Ectodermal cell (in vitro differentiated cells): ENCODE data around the gene CREB5.

Source experiments
- H3K27ac ChIP-seq: 2 replicates; pipeline ENCODE4 v1.7.0; 2013; ENCODE audit warnings: mild to moderate bottlenecking, low read depth, low read length; ENCODE audit not compliant: insufficient read depth, poor library complexity, severe bottlenecking
- H3K27me3 ChIP-seq: 2 replicates; pipeline ENCODE4 v1.7.0; 2013; ENCODE audit warnings: mild to moderate bottlenecking, low read length; ENCODE audit not compliant: insufficient read depth, control insufficient read depth, poor library complexity, severe bottlenecking
- H3K36me3 ChIP-seq: one replicate; pipeline ENCODE4 v1.7.0; 2013; ENCODE audit warnings: low read length; ENCODE audit not compliant: control insufficient read depth, insufficient read depth
- H3K4me1 ChIP-seq: one replicate; pipeline ENCODE4 v1.7.0; 2013; ENCODE audit warnings: low read length; ENCODE audit not compliant: control insufficient read depth, insufficient read depth
- H3K4me3 ChIP-seq: 2 replicates; pipeline ENCODE4 v1.7.0; 2013; ENCODE audit warnings: low read depth, low read length, control low read depth; ENCODE audit not compliant: insufficient read depth
- H3K9me3 ChIP-seq: 2 replicates; pipeline ENCODE4 v1.7.0; 2013; ENCODE audit warnings: mild to moderate bottlenecking, low read length, moderate library complexity; ENCODE audit not compliant: control insufficient read depth
- WGBS, 2 experiments: methylation state at CpG; one replicate each; pipeline ENCODE4 v1.1.7; 2013; ENCODE audit warnings: missing lambda C conversion rate in 2 of 2; 5-methylcytosine and 5-hydroxymethylcytosine counted together

Gene CREB5

GRCh38 chr7:28584235-28584634 lies 171.9 kb downstream of the CREB5 start:
- Histone ChIP-seq H3K27me3 (no peaks in the 10 kb centered on the region), H3K4me1 (no peaks in the 10 kb centered on the region), H3K27ac (no peak overlapping the region), H3K9me3 (no peaks in the 10 kb centered on the region), H3K36me3 (no peaks in the 10 kb centered on the region), H3K4me3 (no peak overlapping the region)
- WGBS, 2 experiments, result 96% methylated on average over 4 of the region's 4 CpGs

- Histone ChIP-seq H3K27me3 (no peaks in the 10 kb centered on the region), H3K4me1 (no peaks in the 10 kb centered on the region), H3K9me3 (no peaks in the 10 kb centered on the region), H3K27ac (no peak overlapping the region), H3K4me3 (no peak overlapping the region), H3K36me3 (no peaks in the 10 kb centered on the region)
- WGBS, 2 experiments, result 92 to 95% methylated on average over 4 of the region's 4 CpGs
These were observed 174.4 kb downstream of the CREB5 start for GRCh38 chr7:28586736-28587135.

- no peaks in the 10 kb centered on the region for H3K36me3 ChIP-seq
- no peak overlapping the region for H3K27ac ChIP-seq
- H3K27me3 ChIP-seq, result no peaks in the 10 kb centered on the region
- H3K4me3 ChIP-seq, result no peak overlapping the region
- 83 to 90% methylated on average over 3 of the region's 3 CpGs for WGBS, 2 experiments
- no peaks in the 10 kb centered on the region for H3K4me1 ChIP-seq
- H3K9me3 ChIP-seq, result no peaks in the 10 kb centered on the region
These were observed 174.9 kb downstream of the CREB5 start for GRCh38 chr7:28587211-28587610.

- Histone ChIP-seq H3K27ac (no peak overlapping the region), H3K4me3 (no peak overlapping the region), H3K27me3 (no peaks in the 10 kb centered on the region), H3K9me3 (no peaks in the 10 kb centered on the region), H3K36me3 (no peaks in the 10 kb centered on the region), H3K4me1 (no peaks in the 10 kb centered on the region)
- 94% methylated on average over 5 of the region's 5 CpGs for WGBS, 2 experiments
These were observed 176.3 kb downstream of the CREB5 start for GRCh38 chr7:28588602-28589001.

- no peak overlapping the region for H3K27ac ChIP-seq
- no peaks in the 10 kb centered on the region for H3K27me3 ChIP-seq
- no peak overlapping the region for H3K4me3 ChIP-seq
- no peaks in the 10 kb centered on the region for H3K4me1 ChIP-seq
- no peaks in the 10 kb centered on the region for H3K36me3 ChIP-seq
- no peaks in the 10 kb centered on the region for H3K9me3 ChIP-seq
- 92 to 95% methylated on average over 5 of the region's 5 CpGs for WGBS, 2 experiments
These were observed 178.8 kb downstream of the CREB5 start for GRCh38 chr7:28591041-28591674.

- WGBS, 2 experiments, result 94 to 100% methylated on average over 2 of the region's 2 CpGs
These were observed 179.5 kb downstream of the CREB5 start for GRCh38 chr7:28591725-28592349.

GRCh38 chr7:28592861-28593260 lies 180.5 kb downstream of the CREB5 start:
- Histone ChIP-seq H3K4me3 (no peak overlapping the region), H3K9me3 (no peaks in the 10 kb centered on the region), H3K27me3 (no peaks in the 10 kb centered on the region), H3K4me1 (no peaks in the 10 kb centered on the region), H3K36me3 (no peaks in the 10 kb centered on the region), H3K27ac (no peak overlapping the region)
- whole genome bisulfite sequencing, 2 experiments, result 86 to 93% methylated on average over 2 of the region's 3 CpGs

More at GRCh38 chr7:28591725-28592349, 179.5 kb downstream of the CREB5 start:
- H3K27ac ChIP-seq, result no peak overlapping the region
- H3K27me3 ChIP-seq, result no peaks in the 10 kb centered on the region
- no peaks in the 10 kb centered on the region for H3K36me3 ChIP-seq
- no peaks in the 10 kb centered on the region for H3K9me3 ChIP-seq
- H3K4me3 ChIP-seq, result no peak overlapping the region
- H3K4me1 ChIP-seq, result no peaks in the 10 kb centered on the region

- H3K27ac ChIP-seq, result no peak overlapping the region
- 70 to 83% methylated on average over 3 to 4 of the region's 4 CpGs for WGBS, 2 experiments
- no peaks in the 10 kb centered on the region for H3K36me3 ChIP-seq
- no peaks in the 10 kb centered on the region for H3K4me1 ChIP-seq
- no peaks in the 10 kb centered on the region for H3K9me3 ChIP-seq
- H3K27me3 ChIP-seq, result no peaks in the 10 kb centered on the region
- no peak overlapping the region for H3K4me3 ChIP-seq
These were observed 182.8 kb downstream of the CREB5 start for GRCh38 chr7:28595076-28595475.

GRCh38 chr7:28595801-28596200 lies 183.5 kb downstream of the CREB5 start:
- no peaks in the 10 kb centered on the region for H3K36me3 ChIP-seq
- no peaks in the 10 kb centered on the region for H3K9me3 ChIP-seq
- H3K27me3 ChIP-seq, result no peaks in the 10 kb centered on the region
- no peak overlapping the region for H3K4me3 ChIP-seq
- 80 to 96% methylated on average over 2 to 3 of the region's 3 CpGs for WGBS, 2 experiments
- H3K27ac ChIP-seq, result no peak overlapping the region
- H3K4me1 ChIP-seq, result no peaks in the 10 kb centered on the region

- Histone ChIP-seq H3K9me3 (no peaks in the 10 kb centered on the region), H3K36me3 (no peaks in the 10 kb centered on the region), H3K4me3 (no peak overlapping the region), H3K27ac (no peak overlapping the region), H3K4me1 (no peaks in the 10 kb centered on the region), H3K27me3 (no peaks in the 10 kb centered on the region)
- WGBS, 2 experiments, result 89 to 97% methylated on average over 2 of the region's 2 CpGs
These were observed 184.1 kb downstream of the CREB5 start for GRCh38 chr7:28596245-28596935.
